PC-3 (cell line): ENCODE data around the gene MAPK7. TPM values are rescaled to one million over a fixed set of nuclear protein-coding genes. Genes with fewer than 3 reads are reported as not detected.

ENCODE experiments used
- ATAC-seq: fragments of 200-7000 bp; cut with Tn5 transposase; 2 replicates; pipeline ENCODE4 v1.9.1; 2020; ENCODE audit warnings: mild to moderate bottlenecking, moderate library complexity
- BruUV-seq: library from RNA; stranded (reverse); fragments of 400-500 nt; replicated peaks from 2 replicates; lab custom pipeline; 2021; lab: Mats Ljungman, UMichigan
- CTCF ChIA-PET: fragments of 300-600 bp; sonication (Branson Sonifier 250); formaldehyde crosslinking; loops from one replicate; lab custom pipeline; 2022; ENCODE audit warnings: antibody characterized with exemption; lab: Charles Lee
- POLR2A ChIA-PET: fragments of 300-600 bp; sonication (Branson Sonifier 250); formaldehyde crosslinking; loops from one replicate; lab custom pipeline; 2022; ENCODE audit warnings: antibody characterized with exemption; ENCODE audit not compliant: unreplicated experiment; lab: Charles Lee
- DNase-seq: peaks from one replicate; pipeline ENCODE4 v3.0.0-alpha.2; 2015
- H2AFZ ChIP-seq: fragments of 300-600 bp; sonication (generic); 2 replicates; pipeline ENCODE4 v1.6.0; 2016; ENCODE audit warnings: antibody characterized with exemption, low read length
- H3F3A ChIP-seq: fragments of 300-600 bp; sonication (generic); one replicate; pipeline ENCODE4 v1.6.0; 2017; ENCODE audit warnings: antibody characterized with exemption, low read length, control low read depth, mild to moderate bottlenecking; ENCODE audit not compliant: unreplicated experiment
- H3K27ac ChIP-seq: fragments of 300-600 bp; sonication (generic); 2 replicates; pipeline ENCODE4 v1.5.1; 2016; ENCODE audit warnings: mild to moderate bottlenecking, low read length
- H3K27me3 ChIP-seq: fragments of 300-600 bp; sonication (generic); 2 replicates; pipeline ENCODE4 v1.6.1; 2016; ENCODE audit warnings: low read length, mixed read lengths
- H3K36me3 ChIP-seq: fragments of 300-600 bp; sonication (generic); 2 replicates; pipeline ENCODE4 v1.6.1; 2016; ENCODE audit warnings: low read depth, mixed run types, low read length, mixed read lengths
- H3K4me1 ChIP-seq: fragments of 300-600 bp; sonication (generic); 2 replicates; pipeline ENCODE4 v1.5.1; 2016; ENCODE audit warnings: low read length; ENCODE audit not compliant: insufficient read depth
- H3K4me2 ChIP-seq: fragments of 300-600 bp; sonication (generic); 2 replicates; pipeline ENCODE4 v1.6.0; 2016; ENCODE audit warnings: low read length
- H3K4me3 ChIP-seq: fragments of 300-600 bp; sonication (generic); 2 replicates; pipeline ENCODE4 v1.5.1; 2016; ENCODE audit warnings: mild to moderate bottlenecking, low read length, mixed read lengths
- H3K79me2 ChIP-seq: fragments of 300-600 bp; sonication (generic); 2 replicates; pipeline ENCODE4 v1.6.1; 2017; ENCODE audit warnings: low read length, mixed read lengths
- H3K9ac ChIP-seq: fragments of 300-600 bp; sonication (generic); 2 replicates; pipeline ENCODE4 v1.6.0; 2016; ENCODE audit warnings: mild to moderate bottlenecking, low read length
- H3K9me2 ChIP-seq: fragments of 300-600 bp; sonication (generic); replicated peaks from 2 replicates; pipeline ENCODE4 v1.6.1; 2016; ENCODE audit warnings: mixed run types, low read length, mixed read lengths
- H3K9me3 ChIP-seq: fragments of 300-600 bp; sonication (generic); 2 replicates; pipeline ENCODE4 v1.6.1; 2016; ENCODE audit warnings: low read length, mixed read lengths
- H4K20me1 ChIP-seq: fragments of 300-600 bp; sonication (generic); 2 replicates; pipeline ENCODE4 v1.6.1; 2016; ENCODE audit warnings: low read length, mixed read lengths
- CTCF ChIP-seq: fragments of 300-600 bp; sonication (generic); conservative IDR thresholded peaks from 2 replicates; pipeline ENCODE4 v1.5.1; 2017; ENCODE audit warnings: antibody characterized with exemption, low read depth, mild to moderate bottlenecking, low read length
- EZH2 ChIP-seq: fragments of 300-600 bp; sonication (generic); IDR thresholded peaks from one replicate; pipeline ENCODE4 v1.6.1; 2017; ENCODE audit warnings: antibody characterized with exemption, mild to moderate bottlenecking, low read length; ENCODE audit not compliant: unreplicated experiment
- EZH2phosphoT487 ChIP-seq: fragments of 300-600 bp; sonication (generic); IDR thresholded peaks from 2 replicates; pipeline ENCODE4 v1.6.1; 2018; ENCODE audit warnings: mild to moderate bottlenecking, antibody characterized with exemption, low read length, borderline replicate concordance
- intact Hi-C: fragments of 100-400 bp; cut with micrococcal nuclease; formaldehyde crosslinking; loops from 2 replicates; pipeline ENCODE4 v1.9.0; 2023
- total RNA-seq: library from RNA; depleted of rRNA; stranded (reverse); fragments of >200 nt; gene quantifications from 2 replicates; pipeline ENCODE4 v1.2.3, GENCODE V29; 2014

MAPK7 gene
- total RNA-seq, 1 experiment from 2014 or later, result 9.8 TPM

DNA sequence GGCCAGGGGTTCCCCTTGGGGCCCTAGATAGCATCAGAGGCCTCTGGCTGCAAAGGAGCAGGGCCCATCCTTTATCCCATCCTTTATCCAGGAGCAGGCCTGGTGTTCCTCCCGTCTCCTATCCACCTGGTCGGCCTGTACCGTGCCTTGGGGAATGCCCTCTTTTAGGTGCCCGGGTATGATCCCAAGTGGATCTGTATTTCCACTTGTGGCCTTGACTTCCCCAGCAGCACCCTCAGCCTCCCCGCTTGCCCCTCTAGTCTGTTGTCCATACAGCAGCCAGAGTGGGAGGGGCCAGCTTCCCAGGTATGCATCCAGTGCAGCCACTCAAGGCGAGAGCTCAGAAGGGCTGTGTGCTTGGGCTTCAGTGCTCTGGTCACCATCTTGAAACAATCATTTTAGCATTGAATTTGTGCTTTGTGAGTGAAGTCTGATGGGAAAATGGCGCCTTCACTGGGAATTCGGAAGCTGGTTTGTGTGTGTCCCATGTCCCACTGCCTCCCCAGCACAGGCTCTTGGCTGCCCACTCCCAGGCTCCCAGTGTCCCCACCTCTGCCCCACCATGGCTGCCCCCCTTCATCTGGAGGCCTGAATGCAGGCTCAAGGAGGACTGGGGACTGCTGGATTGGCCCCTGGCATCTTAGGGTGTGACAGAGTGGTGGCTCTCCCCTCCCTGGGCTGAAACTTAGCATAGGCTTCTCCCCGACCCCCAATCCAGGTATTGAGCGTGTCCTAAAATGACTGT, 29.5 kb downstream of the MAPK7 start:
- Histone ChIP-seq H3K36me3 (no peaks in the 10 kb centered on the region), H3K4me2 (no peak overlapping the region), H3K4me1 (no peaks in the 10 kb centered on the region), H3K4me3 (no peak overlapping the region), H3K9me2 (no peaks in the 10 kb centered on the region), H3K27me3 (no peaks in the 10 kb centered on the region), H3K27ac (no peak overlapping the region), H3F3A (no peaks in the 10 kb centered on the region), H3K9me3 (no peaks in the 10 kb centered on the region), H3K9ac (no peak overlapping the region), H3K79me2 (no peaks in the 10 kb centered on the region), H2AFZ (no peak overlapping the region), H4K20me1 (no peaks in the 10 kb centered on the region)
- POLR2A ChIA-PET, result no interaction called here
- no peak for DNase-seq
- CTCF ChIA-PET, result no interaction called here
- BruUV-seq, result no TSS peak
- intact Hi-C loops, result no loop called here
- no peak for ATAC-seq
- TF ChIP-seq EZH2phosphoT487, result no peak
- TF ChIP-seq CTCF, result no peak
- TF ChIP-seq EZH2, result no peak

DNA sequence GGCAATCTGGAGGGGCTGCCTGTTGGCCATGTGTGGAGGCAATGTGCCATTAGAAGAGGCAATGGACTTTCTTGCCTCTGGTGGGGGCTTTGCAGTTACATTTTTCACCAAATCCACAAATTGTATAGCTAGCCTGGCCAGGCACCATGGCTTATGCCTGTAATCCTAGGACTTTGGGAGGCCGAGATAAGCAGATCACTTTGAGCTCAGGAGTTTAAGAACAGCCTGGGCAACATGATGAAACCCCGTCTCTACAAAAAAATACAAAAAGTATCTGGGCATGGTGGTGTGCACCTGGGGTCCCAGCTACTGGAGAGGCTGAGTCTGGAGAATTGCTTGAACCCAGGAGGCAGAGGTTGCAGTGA, 30.0 kb downstream of the MAPK7 start:
- ChIA-PET CTCF (no interaction called here), POLR2A (no interaction called here)
- TF ChIP-seq CTCF, result no peak
- TF ChIP-seq EZH2phosphoT487, result no peak
- no peak for TF ChIP-seq EZH2
- no peak overlapping the region for H2AFZ ChIP-seq
- ATAC-seq, result no peak
- H3F3A ChIP-seq, result no peaks in the 10 kb centered on the region
- no peaks in the 10 kb centered on the region for H3K79me2 ChIP-seq
- DNase-seq, result no peak
- no peaks in the 10 kb centered on the region for H3K36me3 ChIP-seq
- no peaks in the 10 kb centered on the region for H4K20me1 ChIP-seq
- H3K4me1 ChIP-seq, result no peaks in the 10 kb centered on the region
- no TSS peak for BruUV-seq
- no peaks in the 10 kb centered on the region for H3K27me3 ChIP-seq
- no peaks in the 10 kb centered on the region for H3K9me2 ChIP-seq
- no peaks in the 10 kb centered on the region for H3K9me3 ChIP-seq
- H3K27ac ChIP-seq, result no peak overlapping the region
- no peak overlapping the region for H3K4me3 ChIP-seq
- intact Hi-C loops, result no loop called here
- no peak overlapping the region for H3K4me2 ChIP-seq
- H3K9ac ChIP-seq, result no peak overlapping the region

DNA sequence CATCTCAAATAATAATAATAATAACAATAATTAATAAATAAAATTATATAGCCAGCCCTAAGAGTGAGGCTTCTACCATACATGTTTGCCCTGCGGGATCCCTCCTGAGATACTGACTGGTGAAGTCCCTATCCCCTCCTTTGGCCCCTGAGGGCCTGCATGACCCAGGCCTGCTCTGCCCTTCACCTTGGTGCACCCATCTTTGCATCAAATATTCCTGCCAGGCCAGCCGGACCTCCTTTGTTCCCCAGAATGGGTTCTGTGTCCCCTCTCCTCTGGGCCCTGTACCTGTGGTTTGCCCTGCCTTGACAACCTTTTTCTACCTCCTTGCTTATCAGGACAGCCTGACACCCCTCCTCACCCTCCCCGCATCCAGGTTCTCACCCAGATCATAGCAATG, 30.8 kb downstream of the MAPK7 start:
- Histone ChIP-seq H3K9ac (no peak overlapping the region), H3K9me3 (no peaks in the 10 kb centered on the region), H3K9me2 (no peaks in the 10 kb centered on the region), H3K79me2 (no peaks in the 10 kb centered on the region), H3K4me2 (no peak overlapping the region), H3K4me1 (no peaks in the 10 kb centered on the region), H4K20me1 (no peaks in the 10 kb centered on the region), H3K36me3 (no peaks in the 10 kb centered on the region), H3K27ac (no peak overlapping the region), H3K4me3 (no peak overlapping the region), H3K27me3 (no peaks in the 10 kb centered on the region), H3F3A (no peaks in the 10 kb centered on the region), H2AFZ (no peak overlapping the region)
- ATAC-seq (no peak), DNase-seq (no peak)
- no TSS peak for BruUV-seq
- CTCF ChIA-PET, result no interaction called here
- intact Hi-C loops, result no loop called here
- POLR2A ChIA-PET, result no interaction called here
- no peak for TF ChIP-seq EZH2phosphoT487
- TF ChIP-seq EZH2, result no peak
- no peak for TF ChIP-seq CTCF
